Fibroblast of lung (primary cell): ENCODE data around the gene SPRED2. TPM values are rescaled to one million over a fixed set of nuclear protein-coding genes. Genes with fewer than 3 reads are reported as not detected.

Source experiments
- DNase-seq, 2 donors: peaks; one replicate each; pipeline versions ENCODE4 v3.0.0 to v3.0.0-alpha.2; 2010; ENCODE audit warnings: low read depth in 2 of 2
- H2AFZ ChIP-seq: 2 replicates; pipeline ENCODE4 v1.5.1; 2012; ENCODE audit warnings: low read length, control low read depth, inconsistent platforms
- H3K27ac ChIP-seq: 2 replicates; pipeline ENCODE4 v1.5.1; 2011; ENCODE audit warnings: low read length, control low read depth; ENCODE audit not compliant: insufficient read depth
- H3K27me3 ChIP-seq: 2 replicates; pipeline ENCODE4 v1.5.1; 2011; ENCODE audit warnings: mild to moderate bottlenecking, low read length; ENCODE audit not compliant: control insufficient read depth, insufficient read depth
- H3K36me3 ChIP-seq: 2 replicates; pipeline ENCODE4 v1.5.1; 2011; ENCODE audit warnings: low read length; ENCODE audit not compliant: control insufficient read depth, insufficient read depth
- H3K4me1 ChIP-seq: 2 replicates; pipeline ENCODE4 v1.5.1; 2011; ENCODE audit warnings: low read length; ENCODE audit not compliant: control insufficient read depth, insufficient read depth; ENCODE audit errors: extremely low read depth
- H3K4me2 ChIP-seq: 2 replicates; pipeline ENCODE4 v1.5.1; 2011; ENCODE audit warnings: low read length, control low read depth; ENCODE audit not compliant: insufficient read depth; ENCODE audit errors: extremely low read depth
- H3K4me3 ChIP-seq, 4 experiments: fragments of 200-600 bp in 1 of 4; sonication (generic) in 1 of 4; replicated peaks in 1 of 4; 2 replicates each; pipeline ENCODE4 v1.5.1; 2011 to 2016; ENCODE audit warnings: low read length in 4 of 4, low read depth in 3 of 4, mild to moderate bottlenecking in 3 of 4, control low read depth in 2 of 4, inconsistent platforms in 1 of 4, mixed read lengths in 1 of 4; ENCODE audit not compliant: insufficient read depth in 1 of 4; ENCODE audit errors: control extremely low read depth in 1 of 4
- H3K79me2 ChIP-seq: 2 replicates; pipeline ENCODE4 v1.5.1; 2012; ENCODE audit warnings: mild to moderate bottlenecking, low read length, inconsistent platforms; ENCODE audit not compliant: control insufficient read depth, insufficient read depth
- H3K9ac ChIP-seq: 2 replicates; pipeline ENCODE4 v1.5.1; 2011; ENCODE audit warnings: mild to moderate bottlenecking, low read length, control low read depth; ENCODE audit not compliant: insufficient read depth
- H3K9me3 ChIP-seq: 2 replicates; pipeline ENCODE4 v1.5.1; 2012; ENCODE audit warnings: low read depth, low read length; ENCODE audit not compliant: control insufficient read depth, insufficient read depth
- H4K20me1 ChIP-seq: 2 replicates; pipeline ENCODE4 v1.5.1; 2011; ENCODE audit warnings: low read length; ENCODE audit not compliant: control insufficient read depth, insufficient read depth; ENCODE audit errors: extremely low read depth
- CTCF ChIP-seq, 2 donors: IDR thresholded peaks in 1 of 2; conservative IDR thresholded peaks in 1 of 2; 1 replicate in 1 of 2; 2 replicates in 1 of 2; pipeline ENCODE4 v1.5.1; 2011 to 2012; ENCODE audit warnings: low read length in 2 of 2, control low read depth in 1 of 2, inconsistent platforms in 1 of 2, low read depth in 1 of 2, mild to moderate bottlenecking in 1 of 2
- EZH2 ChIP-seq: IDR thresholded peaks from 2 replicates; pipeline ENCODE4 v1.5.1; 2012; ENCODE audit warnings: low read length, control low read depth, mild to moderate bottlenecking; ENCODE audit errors: missing control alignments
- polyA plus RNA-seq, 2 donors: library from polyadenylated mRNA; depleted of rRNA in 1 of 2; stranded (reverse) in 1 of 2; unstranded in 1 of 2; fragments of >200 nt; gene quantifications; 2 replicates each; pipeline ENCODE4 v1.2.1, GENCODE V29; 2011 to 2012; ENCODE audit warnings: missing spikeins in 1 of 2
- total RNA-seq: library from RNA; depleted of rRNA; stranded (reverse); fragments of >200 nt; gene quantifications from 2 replicates; pipeline ENCODE4 v1.2.1, GENCODE V29; 2014

The SPRED2 gene
- total and polyA plus RNA-seq, 2 donors (not counting 1 experiment from before 2014, with no cell fraction given): 9.4 to 26.1 TPM

- Histone ChIP-seq H3K4me1 (peaks cover 8% of the 10 kb centered on the region), H3K4me3 (no peak overlapping the region), H2AFZ (no peak overlapping the region), H3K27ac (no peak overlapping the region), H3K79me2 (peaks cover 63% of the 10 kb centered on the region), H4K20me1 (peaks cover 2% of the 10 kb centered on the region), H3K27me3 (no peaks in the 10 kb centered on the region), H3K4me2 (no peak overlapping the region), H3K9me3 (no peaks in the 10 kb centered on the region), H3K9ac (no peak overlapping the region), H3K36me3 (no peaks in the 10 kb centered on the region)
- TF ChIP-seq EZH2 (no peak), CTCF (conservative IDR thresholded peaks at IDR 0.05 in 1 of 2, IDR thresholded peaks at IDR 0.05 in 1 of 2; ENCODE audit: low read depth in 1 of 2, low read length in 2 of 2) (no peak)
- no peak for DNase-seq
Measured at GRCh38 chr2:65404988-65405697, 27.3 kb downstream of the SPRED2 start.

GRCh38 chr2:65403529-65403915, 28.9 kb downstream of the SPRED2 start:
- Histone ChIP-seq H3K9me3 (no peaks in the 10 kb centered on the region), H2AFZ (no peak overlapping the region), H3K27me3 (no peaks in the 10 kb centered on the region), H4K20me1 (peaks cover 2% of the 10 kb centered on the region), H3K79me2 (peaks cover 66% of the 10 kb centered on the region), H3K4me2 (no peak overlapping the region), H3K9ac (no peak overlapping the region), H3K4me3 (no peak overlapping the region), H3K27ac (no peak overlapping the region), H3K36me3 (no peaks in the 10 kb centered on the region), H3K4me1 (peaks cover 8% of the 10 kb centered on the region)
- TF ChIP-seq EZH2 (no peak), CTCF (conservative IDR thresholded peaks at IDR 0.05 in 1 of 2, IDR thresholded peaks at IDR 0.05 in 1 of 2; ENCODE audit: low read depth in 1 of 2, low read length in 2 of 2) (no peak)
- DNase-seq: no peak

- Histone ChIP-seq H2AFZ (no peak overlapping the region), H4K20me1 (peaks cover 2% of the 10 kb centered on the region), H3K36me3 (no peaks in the 10 kb centered on the region), H3K4me2 (no peak overlapping the region), H3K79me2 (peaks cover 67% of the 10 kb centered on the region), H3K9ac (no peak overlapping the region), H3K9me3 (no peaks in the 10 kb centered on the region), H3K27ac (peak overlapping the region; percentile 16), H3K4me1 (peaks cover 8% of the 10 kb centered on the region), H3K27me3 (no peaks in the 10 kb centered on the region), H3K4me3 (no peak overlapping the region)
- TF ChIP-seq EZH2 (no peak), CTCF (conservative IDR thresholded peaks at IDR 0.05 in 1 of 2, IDR thresholded peaks at IDR 0.05 in 1 of 2; ENCODE audit: low read depth in 1 of 2, low read length in 2 of 2) (no peak)
- DNase-seq: peak; percentile 24 to 82
Measured at GRCh38 chr2:65402780-65403528, 29.4 kb downstream of the SPRED2 start.
